GM23338 (cell line): ENCODE data around the gene CAPN9. TPM values are rescaled to one million over a fixed set of nuclear protein-coding genes. Genes with fewer than 3 reads are reported as not detected.

Experiments
- CREB1 ChIP-seq: fragments of 250-450 bp; sonication (Bioruptor Pico); IDR thresholded peaks from 2 replicates; pipeline ENCODE4 v1.5.0; 2020; ENCODE audit warnings: low read depth, mild to moderate bottlenecking, moderate library complexity
- CTCF ChIP-seq, 2 experiments: fragments of 200-600 bp in 1 of 2; sonication (generic) in 1 of 2; conservative IDR thresholded peaks; 2 replicates each; pipeline versions ENCODE4 v1.5.1 to v1.6.1; 2016 to 2017; ENCODE audit warnings: antibody characterized with exemption in 2 of 2, low read depth in 2 of 2, mild to moderate bottlenecking in 2 of 2, moderate library complexity in 1 of 2
- EZH2phosphoT487 ChIP-seq: fragments of 200-600 bp; sonication (generic); IDR thresholded peaks from one replicate; pipeline ENCODE4 v1.8.1; 2018; ENCODE audit warnings: antibody characterized with exemption; ENCODE audit not compliant: unreplicated experiment
- JUNB ChIP-seq: IDR thresholded peaks from one replicate; pipeline ENCODE4 v1.6.1; 2016; ENCODE audit warnings: antibody characterized with exemption; ENCODE audit not compliant: unreplicated experiment
- NANOG ChIP-seq: IDR thresholded peaks from 2 replicates; pipeline ENCODE4 v1.6.1; 2016; ENCODE audit warnings: antibody characterized with exemption, borderline replicate concordance
- REST ChIP-seq: IDR thresholded peaks from one replicate; pipeline ENCODE4 v1.6.1; 2018; ENCODE audit warnings: antibody characterized with exemption; ENCODE audit not compliant: unreplicated experiment
- ZNF114 ChIP-seq: fragments of 250-450 bp; sonication (Bioruptor Pico); IDR thresholded peaks from 2 replicates; pipeline ENCODE4 v1.5.0; 2020; ENCODE audit warnings: mild to moderate bottlenecking, moderate library complexity
- ZNF462 ChIP-seq: fragments of 250-450 bp; sonication (Bioruptor Pico); IDR thresholded peaks from 2 replicates; pipeline ENCODE4 v1.5.0; 2020; ENCODE audit warnings: mild to moderate bottlenecking, moderate library complexity
- polyA plus RNA-seq: library from polyadenylated mRNA; unstranded; fragments of >200 nt; fragmentation: Nextera tagmentation; extraction: Ambion mirVana; gene quantifications from 2 replicates; pipeline ENCODE4 v1.2.1, GENCODE V29; 2016
- total RNA-seq: library from RNA; depleted of rRNA; stranded (reverse); fragments of >200 nt; shearing (Covaris generic); gene quantifications from 2 replicates; pipeline ENCODE4 v1.2.3, GENCODE V29; 2014

Gene CAPN9
- total and polyA plus RNA-seq, 2 experiments from 2014 or later: 0.07 TPM; not detected in 1

GRCh38 chr1:230825761-230826160, 78.6 kb downstream of the CAPN9 start (continued):
- TF ChIP-seq ZNF462 (CRISPR knock-in tag) (no peak), NANOG (no peak), REST (no peak), EZH2phosphoT487 (no peak), CTCF (conservative IDR thresholded peaks at IDR 0.05; ENCODE audit: low read depth in 2 of 2) (no peak), ZNF114 (CRISPR knock-in tag) (no peak), JUNB (no peak), CREB1 (CRISPR knock-in tag) (no peak)
